Measurements from ENCODE around the gene TBX2. TPM values are rescaled to one million over a fixed set of nuclear protein-coding genes. Genes with fewer than 3 reads are reported as not detected.
A peak's percentile ranks its signal among the peaks of the same experiment; 100 is the strongest.

TBX2 gene
- total and polyA plus RNA-seq, 2 of the 13 experiments (the other 11 are each of a cell fraction or from before 2014, with no cell fraction given), result 2.8 to 15.3 TPM

- TF ChIP-seq ZNF83 (CRISPR knock-in tag; IDR thresholded peaks at IDR 0.05; ENCODE audit: borderline replicate concordance), result no peak; the same call in 1 of the 2 replicates
- TF ChIP-seq THAP11 (CRISPR knock-in tag; IDR thresholded peaks at IDR 0.05), result no peak; the same call in 1 of the 2 replicates
- peak; percentile 52; the same call in 1 of the 2 replicates for TF ChIP-seq SP4 (CRISPR knock-in tag; IDR thresholded peaks at IDR 0.05)
- TF ChIP-seq ZNF550 (CRISPR knock-in tag; IDR thresholded peaks at IDR 0.05; ENCODE audit: borderline replicate concordance), result peak; percentile 43; the same call in 1 of the 2 replicates
- TF ChIP-seq STAG1 (CRISPR knock-in tag; IDR thresholded peaks at IDR 0.05), result peak; percentile 93
- 0 out of 2 replicates have a peak, but pooled peaks have one; percentile 1 for TF ChIP-seq FOXK1 (CRISPR knock-in tag; IDR thresholded peaks at IDR 0.05; ENCODE audit: borderline replicate concordance, low read depth)
- TF ChIP-seq ZNF382 (CRISPR knock-in tag; IDR thresholded peaks at IDR 0.05; ENCODE audit: borderline replicate concordance), result no peak
- no peak for TF ChIP-seq ZNF883 (CRISPR knock-in tag; IDR thresholded peaks at IDR 0.05; ENCODE audit: not compliant biosample characterization)
- peak; percentile 75; the same call in 1 of the 2 replicates for TF ChIP-seq CAMTA2 (CRISPR knock-in tag; IDR thresholded peaks at IDR 0.05; ENCODE audit: borderline replicate concordance)
- peak; percentile 40; the same call in 1 of the 2 replicates for TF ChIP-seq MAX (IDR thresholded peaks at IDR 0.05)
- no peak for TF ChIP-seq ATF3 (CRISPR knock-in tag; IDR thresholded peaks at IDR 0.05)
- peak; percentile 23; the same call in 1 of the 2 replicates for TF ChIP-seq ZNF547 (CRISPR knock-in tag; IDR thresholded peaks at IDR 0.05)
- TF ChIP-seq KIAA2018 (CRISPR knock-in tag; IDR thresholded peaks at IDR 0.05; ENCODE audit: borderline replicate concordance), result no peak
- no peak for TF ChIP-seq ZNF281 (CRISPR knock-in tag; IDR thresholded peaks at IDR 0.05; ENCODE audit: borderline replicate concordance)
- no peak; the same call in 1 of the 2 replicates for TF ChIP-seq ZFP37 (CRISPR knock-in tag; IDR thresholded peaks at IDR 0.05; ENCODE audit: borderline replicate concordance)
- no peak for TF ChIP-seq FOSL1 (CRISPR knock-in tag; IDR thresholded peaks at IDR 0.05; ENCODE audit: borderline replicate concordance)
- 0 out of 2 replicates have a peak, but pooled peaks have one; percentile 48 for TF ChIP-seq NFE2L1 (CRISPR knock-in tag; IDR thresholded peaks at IDR 0.05; ENCODE audit: borderline replicate concordance)
Measured at GRCh38 chr17:61389670-61390478, 9.8 kb upstream of the TBX2 start (continued).
